ENCODE results near the gene PHRF1.
A peak's percentile ranks its signal among the peaks of the same experiment; 100 is the strongest.

Gene PHRF1

DNA sequence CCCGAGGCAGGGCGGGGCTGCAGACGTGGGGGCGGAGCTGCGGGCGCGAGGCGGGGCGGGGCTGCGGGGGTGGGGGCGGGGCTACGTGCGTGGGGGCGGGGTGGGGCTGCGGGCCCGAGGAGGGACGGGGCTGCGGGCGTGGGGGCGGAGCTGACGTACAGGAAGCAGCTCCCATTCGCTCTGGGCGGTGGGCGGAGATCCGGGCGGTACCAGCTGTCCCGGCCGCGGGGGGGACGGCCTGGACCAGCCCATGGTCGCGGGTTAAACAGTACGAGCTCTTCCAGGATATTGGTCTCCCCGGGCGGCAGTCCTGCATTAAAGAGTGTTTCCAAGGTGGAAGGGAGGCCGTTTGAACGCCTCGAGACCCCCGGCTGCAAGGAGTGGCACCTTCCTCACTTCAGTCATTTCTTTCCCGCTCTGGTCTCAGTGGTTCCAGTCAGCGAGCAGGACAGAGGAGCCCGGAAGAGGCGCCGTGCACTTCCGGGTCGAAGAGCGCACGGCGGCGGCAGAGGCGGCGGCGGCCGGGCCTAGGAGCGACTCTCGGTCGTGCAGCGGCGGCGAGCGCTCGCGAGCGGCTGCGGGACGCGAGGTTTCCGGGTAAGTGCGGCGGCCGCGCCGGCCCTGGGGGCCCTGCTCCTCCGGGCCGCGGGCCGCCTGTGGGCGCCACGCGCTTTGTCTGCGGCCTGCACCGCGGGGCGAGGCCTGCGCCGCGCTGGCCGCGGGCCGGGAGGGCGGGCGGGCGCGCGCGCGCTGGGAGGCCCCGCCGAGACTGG is at the start of gene PHRF1:
TSS of gene PHRF1 (plus strand) at position 475 of the 773 bp plus-strand sequence. CDS start 5,043 bp downstream, outside the sequence.
- DNase-seq = peak; percentile 94

DNA sequence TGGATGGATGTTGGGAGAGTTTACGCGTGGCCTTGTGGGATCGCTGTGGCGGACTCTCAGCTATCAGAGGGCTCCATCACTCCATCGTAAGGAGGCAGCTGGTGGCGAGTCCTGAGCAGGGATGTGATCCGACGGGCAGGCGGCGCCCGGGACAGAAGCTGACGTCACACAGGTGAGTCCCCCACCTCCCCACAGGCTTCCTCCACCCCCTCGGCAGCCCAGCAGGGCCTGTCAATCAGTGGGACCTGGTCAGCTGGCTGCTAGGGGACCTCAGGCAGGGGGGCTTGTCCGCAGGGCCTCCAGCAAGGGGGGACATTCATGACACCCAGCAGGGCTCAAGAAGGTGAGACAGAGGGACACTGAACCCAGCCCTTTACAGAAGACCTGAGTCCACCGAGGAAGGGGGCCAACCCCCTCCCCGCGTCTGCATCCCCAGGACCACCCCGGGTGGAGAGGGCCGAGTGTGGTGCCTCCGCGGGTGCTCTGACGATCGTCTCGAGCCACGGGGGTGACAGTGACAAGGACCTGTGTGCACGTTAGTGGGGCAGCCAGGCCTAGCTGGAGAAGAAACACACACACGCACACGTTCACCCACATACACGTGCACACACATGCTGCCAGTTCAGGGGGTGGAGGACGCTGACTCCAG is 48.0 kb upstream of the PHRF1 start:
- no peak for DNase-seq

GRCh38 chr11:528815-529727 is 47.2 kb upstream of the PHRF1 start:
- DNase-seq = no peak

DNA sequence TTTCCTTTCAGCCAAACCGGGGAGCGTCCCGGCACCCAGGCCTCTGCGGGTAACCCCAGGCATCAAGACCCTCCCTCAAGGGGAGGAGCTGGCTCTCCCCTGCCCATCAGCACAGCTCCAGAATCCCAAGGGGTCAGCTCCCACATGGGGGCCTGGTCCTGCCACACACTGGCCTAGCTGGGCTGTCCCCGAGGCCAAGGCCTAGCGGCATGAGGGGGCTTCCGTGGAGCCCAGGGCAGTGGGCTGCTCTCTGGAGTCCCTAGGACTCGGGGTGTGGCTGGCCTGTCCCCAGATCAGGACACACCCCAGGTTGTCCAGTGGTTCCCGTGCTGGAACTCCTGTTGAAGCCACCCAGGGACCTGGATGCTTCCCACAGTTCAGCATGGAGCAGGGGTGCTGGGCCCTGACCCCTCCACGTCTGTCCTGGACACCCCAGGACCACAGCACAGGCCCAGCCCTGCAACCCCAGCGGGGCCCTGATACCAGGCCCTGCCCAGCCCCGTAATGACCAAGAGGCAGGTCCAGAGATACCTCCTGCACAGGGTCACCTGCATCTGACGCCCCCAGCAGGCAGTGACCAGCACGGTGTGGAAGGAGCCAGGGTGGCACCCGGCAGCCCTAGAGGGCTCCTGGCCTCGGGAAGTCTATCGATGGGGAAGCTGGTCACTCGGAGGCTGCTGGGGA is 46.4 kb upstream of the PHRF1 start:
- DNase-seq = no peak

DNA sequence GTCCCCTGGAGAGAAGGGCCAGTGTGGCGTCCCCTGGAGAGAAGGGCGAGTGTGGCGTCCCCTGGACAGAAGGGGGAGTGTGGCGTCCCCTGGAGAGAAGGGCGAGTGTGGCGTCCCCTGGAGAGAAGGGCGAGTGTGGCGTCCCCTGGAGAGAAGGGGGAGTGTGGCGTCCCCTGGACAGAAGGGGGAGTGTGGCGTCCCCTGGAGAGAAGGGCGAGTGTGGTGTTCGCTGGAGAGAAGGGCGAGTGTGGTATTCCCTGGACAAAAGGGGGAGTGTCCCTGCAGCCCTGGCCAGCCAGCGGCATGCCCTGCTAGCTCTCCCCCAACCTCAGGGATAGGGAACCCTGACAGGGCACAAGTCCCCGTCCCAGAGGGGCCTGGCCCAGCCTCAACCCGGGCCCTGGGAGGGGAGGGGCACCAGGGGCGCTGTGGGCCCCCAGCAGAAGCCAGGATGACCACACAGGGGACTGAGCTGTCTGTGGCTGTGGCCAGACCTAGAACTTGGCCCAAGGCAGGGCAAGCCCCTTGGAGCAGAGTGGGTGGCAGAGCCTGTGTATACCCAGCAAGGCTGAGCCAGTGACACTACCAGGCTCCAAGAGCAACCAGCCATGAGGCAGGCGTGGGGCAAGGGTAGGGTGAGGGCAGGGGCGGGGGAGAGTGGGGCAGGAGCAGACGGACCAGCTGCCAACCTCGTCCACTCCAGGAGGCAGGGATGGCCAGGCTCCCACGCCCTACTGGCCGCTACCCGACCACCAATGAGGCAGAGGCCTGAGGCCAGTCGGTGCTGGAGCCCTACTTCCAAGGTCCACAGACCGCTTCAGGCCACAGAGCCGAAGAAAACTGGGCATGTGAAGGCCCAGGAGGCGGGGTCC is 45.1 kb upstream of the PHRF1 start:
- DNase-seq = no peak

DNA sequence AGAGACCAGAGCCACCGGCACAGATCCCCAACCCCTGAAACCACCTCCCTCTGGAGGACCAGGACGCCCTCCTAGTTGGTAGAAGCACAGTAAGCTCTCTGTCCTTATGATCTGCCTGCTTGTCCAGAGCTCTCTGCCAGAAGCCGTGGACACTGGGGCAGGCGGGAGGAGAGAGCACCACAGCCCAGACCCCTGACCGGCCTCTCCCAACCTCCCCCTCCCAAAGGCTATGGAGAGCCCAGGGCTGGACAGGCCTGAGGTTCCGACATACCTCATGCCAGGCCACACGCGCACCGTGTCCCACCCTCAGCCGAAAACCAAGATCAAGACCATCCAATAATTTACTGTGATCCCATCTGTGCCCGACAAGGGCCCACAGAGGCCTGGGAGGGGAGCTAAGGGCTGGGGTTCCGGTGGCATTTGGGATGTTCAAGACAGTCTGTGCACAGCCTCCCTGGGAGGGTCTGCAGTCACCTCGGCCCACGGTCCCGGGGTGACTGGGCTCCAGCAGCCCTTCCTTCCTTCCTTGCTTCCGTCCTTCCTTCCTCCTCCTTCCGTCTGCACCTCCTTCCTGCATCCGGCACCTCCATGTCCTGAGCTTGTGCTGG is 44.2 kb upstream of the PHRF1 start:
- no peak for DNase-seq

DNA sequence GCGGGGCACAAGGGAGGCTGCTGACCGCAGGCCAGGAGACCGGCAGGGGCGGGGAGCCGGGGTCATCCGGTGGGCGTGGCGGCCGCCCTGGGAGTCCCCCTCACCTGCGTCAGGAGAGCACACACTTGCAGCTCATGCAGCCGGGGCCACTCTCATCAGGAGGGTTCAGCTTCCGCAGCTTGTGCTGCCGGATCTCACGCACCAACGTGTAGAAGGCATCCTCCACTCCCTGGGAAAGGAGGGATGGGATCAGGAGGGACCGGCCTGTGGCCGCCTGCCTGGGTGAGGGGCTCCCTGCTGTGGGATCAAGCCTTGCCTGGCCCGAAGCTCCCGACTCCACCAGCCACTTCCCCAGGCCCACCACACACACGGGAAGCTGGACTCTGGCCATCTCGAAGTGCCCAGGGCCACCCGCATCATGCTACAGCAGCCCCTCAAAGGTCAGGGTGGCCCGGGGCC is 43.7 kb upstream of the PHRF1 start:
- no peak for DNase-seq

GRCh38 chr11:532986-533585 is 43.2 kb upstream of the PHRF1 start:
- no peak for DNase-seq

DNA sequence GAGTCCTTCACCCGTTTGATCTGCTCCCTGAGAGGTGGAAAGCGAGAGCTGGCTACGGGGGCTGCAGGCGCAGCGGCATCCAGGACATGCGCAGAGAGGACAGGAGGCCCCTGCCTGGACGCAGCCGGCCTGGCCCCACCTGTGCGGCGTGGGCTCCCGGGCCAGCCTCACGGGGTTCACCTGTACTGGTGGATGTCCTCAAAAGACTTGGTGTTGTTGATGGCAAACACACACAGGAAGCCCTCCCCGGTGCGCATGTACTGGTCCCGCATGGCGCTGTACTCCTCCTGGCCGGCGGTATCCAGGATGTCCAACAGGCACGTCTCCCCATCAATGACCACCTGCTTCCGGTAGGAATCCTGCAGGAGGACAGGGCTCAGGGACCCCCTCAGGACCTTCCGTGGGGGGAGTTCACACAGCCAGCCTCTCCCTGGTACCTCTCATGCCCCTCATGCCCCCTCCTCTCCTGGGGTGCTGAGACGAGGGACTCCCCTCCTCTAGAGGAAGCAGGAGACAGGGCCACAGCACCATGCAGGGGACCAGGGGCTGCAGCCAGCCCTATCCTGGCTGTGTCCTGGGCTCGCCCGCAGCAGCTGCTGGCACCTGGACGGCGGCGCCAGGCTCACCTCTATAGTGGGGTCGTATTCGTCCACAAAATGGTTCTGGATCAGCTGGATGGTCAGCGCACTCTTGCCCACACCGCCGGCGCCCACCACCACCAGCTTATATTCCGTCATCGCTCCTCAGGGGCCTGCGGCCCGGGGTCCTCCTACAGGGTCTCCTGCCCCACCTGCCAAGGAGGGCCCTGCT is 42.5 kb upstream of the PHRF1 start:
- no peak for DNase-seq

DNA sequence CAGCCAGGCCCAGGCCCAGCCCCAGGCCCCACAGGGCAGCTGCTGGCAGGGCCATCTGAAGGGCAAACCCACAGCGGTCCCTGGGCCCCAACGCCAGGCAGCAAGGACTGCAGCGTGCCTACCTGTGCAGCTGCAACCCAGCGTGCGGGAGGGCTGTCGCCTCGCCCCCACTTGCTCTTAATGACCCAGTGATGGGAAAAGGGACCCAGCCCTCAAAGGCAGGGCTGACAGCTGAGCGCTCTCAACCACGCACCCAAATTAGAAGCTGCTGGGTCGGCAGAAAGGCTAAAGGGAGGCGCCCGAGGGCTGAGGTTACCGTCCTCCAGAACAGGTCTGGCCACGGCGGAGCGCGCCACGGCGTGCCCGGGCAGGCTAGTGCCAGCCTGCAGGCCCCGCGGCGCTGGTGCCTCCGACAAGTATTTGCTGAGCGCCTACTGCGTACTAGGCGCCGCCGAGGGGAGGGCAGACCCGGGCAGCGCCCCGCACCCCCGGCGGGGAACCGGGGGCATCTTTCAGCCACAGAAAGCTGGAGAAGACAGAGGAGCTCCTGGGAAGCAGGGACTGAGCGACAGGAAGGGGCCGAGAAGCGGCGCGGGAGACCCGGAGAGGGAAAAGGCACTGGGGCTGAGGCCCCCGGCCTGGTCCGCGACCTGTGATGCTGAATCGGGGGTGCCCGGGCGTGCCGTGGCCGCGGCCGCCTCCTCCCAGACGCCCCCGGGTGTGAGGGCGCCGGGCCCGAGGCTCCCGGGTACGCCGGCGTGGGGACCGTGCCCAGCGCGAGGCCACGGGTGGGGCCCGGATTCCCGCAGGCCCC is 41.7 kb upstream of the PHRF1 start:
- no peak for DNase-seq

GRCh38 chr11:535210-535518 is 41.1 kb upstream of the PHRF1 start:
- no peak for DNase-seq

DNA sequence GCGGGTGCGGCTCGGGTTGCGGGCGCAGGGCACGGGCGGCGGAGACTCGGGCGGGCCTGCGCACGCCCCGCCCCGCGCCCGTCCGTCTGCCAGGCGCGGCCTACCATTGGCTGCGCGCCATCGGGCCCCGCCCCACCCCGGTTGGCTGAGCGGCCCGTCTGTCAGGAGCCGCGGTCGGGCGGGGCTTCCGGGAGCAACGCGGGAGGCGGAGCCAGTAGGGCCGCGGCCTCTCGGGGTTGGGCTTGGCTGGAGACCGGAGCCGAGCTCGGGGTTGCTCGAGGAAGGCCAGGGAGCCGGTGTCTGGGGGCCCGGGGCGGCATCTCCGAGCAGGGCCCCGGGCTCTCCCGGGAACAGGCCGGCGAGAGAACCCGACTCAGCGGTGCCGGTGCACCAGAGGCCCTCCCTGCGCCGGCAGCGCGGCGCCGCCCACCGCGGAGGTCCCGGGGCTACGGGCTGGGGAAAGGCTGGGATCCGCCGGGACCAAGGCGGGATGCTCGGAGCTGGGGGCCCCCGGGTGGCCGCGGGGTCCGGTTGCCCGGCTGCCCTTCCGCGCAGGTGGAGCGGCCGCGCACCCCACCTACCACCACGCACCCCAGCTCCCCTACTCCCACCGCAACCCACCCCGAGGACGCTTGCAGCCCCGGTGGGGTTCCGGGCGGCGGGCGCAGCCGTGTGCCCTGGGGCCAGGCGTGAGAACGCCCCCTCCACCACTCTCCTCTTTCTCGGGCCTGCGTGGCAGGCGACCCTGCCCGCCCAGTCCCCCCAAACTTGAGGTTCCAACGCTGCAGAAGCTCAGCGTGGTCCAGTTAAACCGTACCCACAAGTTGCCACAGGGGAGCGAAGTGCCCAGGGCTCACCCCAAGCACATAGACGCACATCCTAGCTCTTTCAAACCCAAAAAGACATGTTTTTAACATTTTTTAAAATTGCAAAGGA is 40.5 kb upstream of the PHRF1 start, which contains the start of gene HRAS:
TSS of gene HRAS (minus strand) at position 58 of the 936 bp plus-strand sequence.
- DNase-seq = peak; percentile 92

DNA sequence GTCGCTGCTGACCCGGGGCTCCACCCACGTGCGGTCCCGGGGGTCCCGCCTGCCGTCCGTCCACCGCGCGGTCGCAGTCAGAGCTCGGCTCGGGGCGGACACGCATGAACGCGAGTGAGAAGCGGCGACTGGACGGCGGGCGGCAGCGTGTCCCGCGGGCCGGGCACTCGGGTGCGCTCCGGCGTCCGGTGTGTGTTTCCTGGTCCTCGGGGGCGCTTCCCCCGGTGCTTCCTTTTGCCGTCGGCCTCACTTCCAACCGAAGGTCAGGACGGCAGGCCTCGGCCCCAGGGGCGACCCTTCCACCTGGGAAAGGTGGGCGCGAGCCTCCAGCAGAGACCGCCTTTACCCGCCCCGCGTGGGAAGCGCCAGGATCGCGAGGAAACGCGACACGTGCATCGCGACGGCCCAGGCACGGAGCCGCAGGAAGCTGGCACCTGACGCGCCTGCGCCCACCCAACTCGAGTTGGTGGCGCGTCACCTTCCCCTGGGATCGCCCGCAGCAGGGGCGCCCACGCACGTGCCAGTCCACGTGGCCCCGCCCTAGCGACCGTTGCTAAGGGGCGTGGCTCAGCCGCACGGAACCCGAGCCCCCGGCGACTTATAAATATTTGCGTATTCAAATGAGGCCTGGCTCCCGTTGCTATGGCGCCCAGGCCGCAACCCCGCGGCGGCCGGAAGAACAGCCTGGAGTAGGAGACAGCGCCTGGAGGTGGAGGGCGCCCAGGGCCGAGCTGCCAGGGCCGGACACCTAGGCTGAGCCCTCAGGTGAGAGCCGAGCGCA is 39.2 kb upstream of the PHRF1 start, which contains the start of gene LRRC56:
TSS of gene LRRC56 (plus strand) at position 687 of the 781 bp plus-strand sequence. CDS start 3,158 bp downstream, outside the sequence.
- peak; percentile 30 for DNase-seq

DNA sequence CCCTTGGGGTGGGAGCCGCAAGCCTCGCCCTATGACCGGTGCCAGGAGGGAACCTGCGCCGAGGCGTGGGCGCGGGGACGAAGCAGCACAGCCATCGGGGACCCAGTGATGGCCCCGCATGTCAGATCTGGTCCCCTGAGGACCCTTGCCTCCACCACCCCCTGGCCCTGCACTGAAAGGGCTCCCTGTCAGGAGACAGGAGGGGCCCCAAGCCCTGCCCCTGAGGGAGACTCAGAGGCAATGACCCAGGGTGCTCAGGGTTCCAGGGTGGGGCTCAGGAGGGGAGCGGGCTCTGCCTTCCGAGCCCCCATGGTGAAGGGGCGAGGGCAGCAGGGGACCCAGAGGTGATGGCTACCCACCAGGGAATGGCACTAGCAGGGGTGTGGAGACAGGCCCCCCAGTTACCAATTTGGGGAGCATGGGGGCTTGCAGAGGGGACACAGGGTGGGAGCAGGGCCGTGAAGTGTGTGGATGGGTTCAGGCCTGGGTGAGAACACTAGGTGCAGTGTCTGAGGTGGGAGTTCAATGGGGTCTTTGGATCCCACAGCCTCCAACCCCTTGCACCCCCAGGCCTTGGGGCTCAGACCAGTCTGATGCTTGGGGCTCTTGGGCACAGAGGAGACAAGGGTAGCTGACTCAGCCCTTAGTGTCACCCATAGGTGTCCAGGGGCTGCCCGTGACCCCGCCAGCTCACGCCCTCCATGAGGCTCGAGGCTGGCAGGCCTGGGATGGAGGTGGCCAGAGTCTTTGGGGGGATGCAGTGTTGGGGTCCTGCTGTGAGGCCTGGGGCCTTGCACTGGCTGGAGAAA is 38.4 kb upstream of the PHRF1 start:
- DNase-seq = no peak

DNA sequence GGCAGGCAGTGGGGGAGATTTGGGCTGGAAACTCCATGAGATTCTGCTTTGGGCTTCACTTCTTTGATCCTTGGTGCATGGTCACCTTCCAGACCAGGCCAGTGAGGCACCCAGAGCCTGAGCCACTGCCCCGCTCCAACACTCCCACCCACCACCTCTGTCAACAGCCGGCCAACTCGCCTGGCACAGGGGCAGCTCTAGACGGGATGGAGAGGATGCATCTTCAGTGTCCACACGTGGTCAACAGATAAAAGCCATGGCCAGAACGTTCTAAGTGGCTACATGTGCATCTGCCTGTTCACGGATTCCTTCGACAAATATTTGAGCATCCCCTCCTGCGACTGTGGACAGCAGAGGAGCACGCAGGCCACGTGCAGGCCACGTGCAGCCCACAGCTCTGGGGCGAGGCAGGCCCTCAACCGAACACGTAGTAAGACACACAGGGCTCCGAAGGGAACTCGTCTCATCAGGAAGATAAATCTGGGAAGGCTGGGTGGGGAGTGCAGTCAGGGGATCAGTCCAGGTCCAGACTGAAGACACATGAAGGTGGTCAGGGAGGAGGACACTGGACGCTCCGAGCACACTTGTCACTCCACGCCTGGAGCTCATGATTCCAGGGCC is 37.7 kb upstream of the PHRF1 start:
- no peak for DNase-seq
